HuH-7.5 (cell line): ENCODE measurements around the gene ZMIZ1.

ENCODE experiments used
- DNase-seq: peaks from one replicate; pipeline ENCODE4 v3.0.0; 2011; ENCODE audit warnings: low spot score

Gene ZMIZ1

GRCh38 chr10:79150444-79150754 lies 81.6 kb downstream of the ZMIZ1 start:
- no peak for DNase-seq

- DNase-seq, result no peak
Observed at GRCh38 chr10:79152423-79152817, 83.7 kb downstream of the ZMIZ1 start.

- DNase-seq, result no peak
Observed at GRCh38 chr10:79153745-79154144, 85.0 kb downstream of the ZMIZ1 start.

GRCh38 chr10:79155301-79156081 lies 86.7 kb downstream of the ZMIZ1 start:
- DNase-seq, result no peak

GRCh38 chr10:79156334-79157274 lies 87.8 kb downstream of the ZMIZ1 start:
- DNase-seq, result no peak

- DNase-seq, result no peak
Observed at GRCh38 chr10:79158004-79158340, 89.2 kb downstream of the ZMIZ1 start.

GRCh38 chr10:79158402-79159097 lies 89.8 kb downstream of the ZMIZ1 start:
- no peak for DNase-seq

- no peak for DNase-seq
Observed at GRCh38 chr10:79159141-79159651, 90.4 kb downstream of the ZMIZ1 start.

- DNase-seq, result no peak
Observed at GRCh38 chr10:79159785-79160184, 91.0 kb downstream of the ZMIZ1 start.

- no peak for DNase-seq
Observed at GRCh38 chr10:79160191-79160590, 91.4 kb downstream of the ZMIZ1 start.

- DNase-seq, result no peak
Observed at GRCh38 chr10:79161557-79161956, 92.8 kb downstream of the ZMIZ1 start.

GRCh38 chr10:79162022-79162421 lies 93.3 kb downstream of the ZMIZ1 start:
- DNase-seq, result no peak

GRCh38 chr10:79162861-79163665 lies 94.3 kb downstream of the ZMIZ1 start:
- no peak for DNase-seq

- DNase-seq, result no peak
Observed at GRCh38 chr10:79163666-79163975, 94.9 kb downstream of the ZMIZ1 start.

GRCh38 chr10:79164075-79164474 lies 95.3 kb downstream of the ZMIZ1 start:
- DNase-seq, result no peak

- no peak for DNase-seq
Observed at GRCh38 chr10:79165070-79165778, 96.5 kb downstream of the ZMIZ1 start.

- DNase-seq, result no peak
Observed at GRCh38 chr10:79166312-79166721, 97.6 kb downstream of the ZMIZ1 start.

- no peak for DNase-seq
Observed at GRCh38 chr10:79166741-79167140, 98.0 kb downstream of the ZMIZ1 start.

GRCh38 chr10:79167537-79167936 lies 98.8 kb downstream of the ZMIZ1 start:
- DNase-seq, result no peak

GRCh38 chr10:79168210-79168609 lies 99.4 kb downstream of the ZMIZ1 start:
- no peak for DNase-seq

- DNase-seq, result no peak
Observed at GRCh38 chr10:79170226-79170752, 101.5 kb downstream of the ZMIZ1 start.
